Measurements from ENCODE around the gene RGS14. TPM values are rescaled to one million over a fixed set of nuclear protein-coding genes. Genes with fewer than 3 reads are reported as not detected.
"Not testable (repeated sequence)": the region's sequence is repeated elsewhere in the genome, so short reads cannot be mapped to it uniquely, and the experiment has no call there.

The RGS14 gene
- total RNA-seq, 3 donors from 2014 or later: 43.7 to 62.3 (median 46.2) TPM

DNA sequence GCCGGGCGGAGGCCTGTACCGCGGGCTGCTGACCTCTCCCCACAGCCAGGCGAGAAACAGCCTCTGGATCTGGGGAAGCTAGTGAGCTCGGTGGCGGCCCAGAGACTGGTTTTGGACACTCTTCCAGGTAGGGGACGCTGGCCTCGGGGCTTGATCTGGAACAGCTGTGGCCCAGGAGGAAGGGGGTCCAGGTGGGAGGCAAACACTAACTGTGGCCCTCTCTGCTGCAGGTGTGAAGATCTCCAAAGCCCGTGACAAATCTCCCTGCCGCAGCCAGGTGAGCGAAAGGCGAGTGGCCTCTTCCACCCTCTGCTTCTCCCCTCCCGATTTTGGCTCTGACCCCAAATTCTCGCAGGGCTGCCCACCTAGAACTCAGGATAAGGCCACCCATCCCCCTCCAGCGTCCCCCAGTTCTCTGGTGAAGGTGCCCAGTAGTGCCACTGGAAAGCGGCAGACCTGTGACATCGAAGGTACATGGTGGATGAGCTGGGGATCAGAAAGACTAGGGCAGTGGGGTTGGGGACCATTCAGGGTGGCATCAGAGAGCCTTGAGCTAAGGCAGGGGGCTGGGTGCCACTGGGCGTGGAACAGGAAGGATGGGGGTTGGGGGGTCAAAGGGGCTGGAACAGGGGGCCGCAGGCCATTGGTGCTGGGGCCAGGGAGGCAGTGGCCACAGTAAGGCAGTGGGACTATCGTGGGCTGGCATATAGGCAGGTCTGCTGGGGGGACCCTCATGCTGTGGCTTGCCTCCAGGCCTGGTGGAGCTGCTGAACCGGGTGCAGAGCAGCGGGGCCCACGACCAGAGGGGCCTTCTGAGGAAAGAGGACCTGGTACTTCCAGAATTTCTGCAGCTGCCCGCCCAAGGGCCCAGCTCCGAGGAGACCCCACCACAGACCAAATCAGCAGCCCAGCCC is 13.7 kb downstream of the RGS14 start:
- Mint-ChIP-seq H3K4me1 (ENCODE audit: low read depth) (peaks cover 66% of the 10 kb centered on the region), H3K27me3 (ENCODE audit: low read depth) (no peaks in the 10 kb centered on the region), H3K4me3 (peak overlapping the region; percentile 24), H3K36me3 (ENCODE audit: insufficient read depth) (peaks cover 12% of the 10 kb centered on the region), H3K9me3 (no peaks in the 10 kb centered on the region)
- DNase-seq: no peak
- ATAC-seq: no peak

GRCh38 chr5:177372034-177372896 is 14.5 kb downstream of the RGS14 start:
- Mint-ChIP-seq H3K9me3 (no peaks in the 10 kb centered on the region), H3K4me3 (peak overlapping the region; percentile 35), H3K27me3 (ENCODE audit: low read depth) (no peaks in the 10 kb centered on the region), H3K36me3 (ENCODE audit: insufficient read depth) (peaks cover 12% of the 10 kb centered on the region), H3K4me1 (ENCODE audit: low read depth) (peaks cover 65% of the 10 kb centered on the region)
- peak; percentile 35 for DNase-seq
- ATAC-seq: peak; percentile 32 to 58

- ATAC-seq (peak in 1 of 2 donors; percentile 68), DNase-seq (no peak)
- Mint-ChIP-seq H3K27me3 (ENCODE audit: low read depth) (no peaks in the 10 kb centered on the region), H3K36me3 (ENCODE audit: insufficient read depth) (peaks cover 12% of the 10 kb centered on the region), H3K4me1 (ENCODE audit: low read depth) (peaks cover 67% of the 10 kb centered on the region), H3K4me3 (peak overlapping the region; percentile 35), H3K9me3 (no peaks in the 10 kb centered on the region)
Measured at GRCh38 chr5:177372910-177373309, 15.2 kb downstream of the RGS14 start.

- Mint-ChIP-seq H3K9me3 (no peaks in the 10 kb centered on the region), H3K4me1 (ENCODE audit: low read depth) (peaks cover 61% of the 10 kb centered on the region)
Measured at GRCh38 chr5:177373806-177374205, 16.1 kb downstream of the RGS14 start.

GRCh38 chr5:177374211-177374610 is 16.5 kb downstream of the RGS14 start:
- DNase-seq (no peak), ATAC-seq (no peak)
- Mint-ChIP-seq H3K36me3 (ENCODE audit: insufficient read depth) (peaks cover 3% of the 10 kb centered on the region), H3K4me1 (ENCODE audit: low read depth) (peaks cover 61% of the 10 kb centered on the region), H3K4me3 (no peak overlapping the region), H3K9me3 (no peaks in the 10 kb centered on the region), H3K27me3 (ENCODE audit: low read depth) (no peaks in the 10 kb centered on the region)

More at GRCh38 chr5:177373806-177374205, 16.1 kb downstream of the RGS14 start:
- Mint-ChIP-seq H3K27me3 (ENCODE audit: low read depth) (no peaks in the 10 kb centered on the region), H3K36me3 (ENCODE audit: insufficient read depth) (peaks cover 7% of the 10 kb centered on the region), H3K4me3 (no peak overlapping the region)
- ATAC-seq: no peak
- no peak for DNase-seq

DNA sequence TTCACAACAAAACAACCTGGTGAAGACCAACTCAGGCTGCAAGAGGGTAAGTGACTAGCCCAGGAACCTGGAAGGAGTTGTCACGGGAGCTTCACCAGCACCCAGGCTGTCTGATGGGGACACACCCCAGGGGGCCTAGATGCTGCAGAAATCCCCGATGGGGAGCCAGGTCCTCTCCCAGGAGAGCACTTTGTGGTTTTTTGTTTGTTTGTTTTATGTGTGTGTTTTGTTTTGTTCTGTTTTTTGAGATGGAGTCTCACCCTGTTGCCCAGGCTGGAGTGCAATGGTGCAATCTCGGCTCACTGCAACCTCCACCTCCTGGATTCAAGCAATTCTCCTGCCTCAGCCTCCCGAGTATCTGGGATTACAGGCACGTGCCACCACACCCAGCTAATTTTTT is 17.8 kb downstream of the RGS14 start:
- not testable (repeated sequence) for DNase-seq; H3K9me3 Mint-ChIP-seq; ATAC-seq; H3K27me3 Mint-ChIP-seq (ENCODE audit: low read depth); H3K36me3 Mint-ChIP-seq (ENCODE audit: insufficient read depth); H3K4me3 Mint-ChIP-seq
- peaks cover 60% of the 10 kb centered on the region for H3K4me1 Mint-ChIP-seq (ENCODE audit: low read depth)

DNA sequence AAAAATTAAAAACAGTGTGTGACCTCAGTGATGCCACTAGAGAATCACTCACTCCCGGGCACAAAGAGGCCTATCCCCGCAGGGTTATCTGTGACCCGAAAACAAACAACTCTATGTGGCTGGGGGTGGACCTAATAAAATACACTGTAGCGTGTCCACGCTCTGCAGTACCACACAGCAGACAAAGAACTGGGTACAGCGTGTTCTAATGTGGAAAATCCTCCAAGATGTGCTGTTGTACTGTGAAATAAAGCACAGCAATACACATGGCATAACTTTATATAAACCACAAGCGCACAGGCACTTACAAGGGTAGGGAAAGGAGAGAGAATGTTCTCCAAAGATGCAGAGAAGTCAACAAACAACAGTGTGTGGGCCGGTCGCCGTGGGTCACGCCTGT is 18.4 kb downstream of the RGS14 start:
- no peaks in the 10 kb centered on the region for H3K27me3 Mint-ChIP-seq (ENCODE audit: low read depth)
- H3K4me1 Mint-ChIP-seq (ENCODE audit: low read depth): peaks cover 61% of the 10 kb centered on the region
- no peaks in the 10 kb centered on the region for H3K9me3 Mint-ChIP-seq
- H3K4me3 Mint-ChIP-seq: no peak overlapping the region
- DNase-seq (no peak), ATAC-seq (no peak)
- peaks cover 1% of the 10 kb centered on the region for H3K36me3 Mint-ChIP-seq (ENCODE audit: insufficient read depth)

GRCh38 chr5:177377851-177378776 is 20.4 kb downstream of the RGS14 start:
- no peak for ATAC-seq
- H3K4me1 Mint-ChIP-seq (ENCODE audit: low read depth): peaks cover 53% of the 10 kb centered on the region
- no peaks in the 10 kb centered on the region for H3K36me3 Mint-ChIP-seq (ENCODE audit: insufficient read depth)

DNA sequence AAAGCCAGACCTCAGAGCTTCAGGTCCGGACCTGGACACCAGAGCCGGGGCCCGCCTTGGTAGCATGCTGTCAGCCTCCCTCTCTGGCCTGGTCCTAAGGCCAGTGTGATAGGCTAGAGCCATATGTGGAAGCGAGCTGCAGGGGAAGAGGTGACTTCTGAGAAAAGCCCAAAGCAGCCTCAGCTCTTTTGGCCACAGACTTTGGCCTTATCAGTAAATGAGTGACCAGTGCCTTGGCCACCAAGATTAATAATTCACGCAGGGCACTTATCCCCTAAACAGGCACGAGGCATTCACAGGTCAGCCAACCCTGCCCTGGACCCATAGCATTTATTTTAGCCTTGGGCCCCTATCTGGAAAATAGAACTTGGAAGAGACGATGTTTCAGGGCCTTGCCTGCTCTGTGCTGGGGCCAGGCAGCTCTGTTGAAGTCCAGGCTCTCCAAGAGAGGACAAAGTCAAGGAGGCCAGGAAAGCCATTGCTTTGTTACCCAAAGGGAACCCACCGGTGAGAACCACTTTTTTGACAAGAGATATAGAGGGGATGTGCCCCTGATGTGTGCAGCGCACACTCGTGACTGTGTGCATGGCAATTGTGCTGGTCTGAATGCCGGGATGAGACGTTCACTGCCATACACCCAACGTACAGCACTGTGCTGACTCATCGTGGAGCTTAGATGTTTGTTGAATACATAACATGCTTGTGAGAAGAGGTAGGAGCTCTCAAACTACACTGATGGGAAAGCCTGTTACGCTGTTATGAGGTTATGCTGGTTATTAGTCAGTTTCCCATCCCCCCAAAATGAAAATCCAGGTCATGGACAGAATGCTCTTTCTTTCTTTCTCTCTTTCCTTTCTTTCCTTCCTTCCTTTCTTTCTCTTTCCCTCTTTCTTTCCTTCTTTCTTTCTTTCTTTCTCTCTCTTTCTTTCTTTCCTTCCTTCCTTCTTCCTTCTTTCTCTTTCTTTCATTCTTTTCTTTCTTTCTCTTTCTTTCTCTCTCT is 21.5 kb downstream of the RGS14 start:
- no peaks in the 10 kb centered on the region for H3K36me3 Mint-ChIP-seq (ENCODE audit: insufficient read depth)
- peak; percentile 94 to 98 for ATAC-seq
- peaks cover 46% of the 10 kb centered on the region for H3K4me1 Mint-ChIP-seq (ENCODE audit: low read depth)
- no peak for DNase-seq
- no peak overlapping the region for H3K4me3 Mint-ChIP-seq
- no peaks in the 10 kb centered on the region for H3K9me3 Mint-ChIP-seq
- no peaks in the 10 kb centered on the region for H3K27me3 Mint-ChIP-seq (ENCODE audit: low read depth)

More at GRCh38 chr5:177377851-177378776, 20.4 kb downstream of the RGS14 start:
- Mint-ChIP-seq H3K9me3 (no peaks in the 10 kb centered on the region), H3K4me3 (no peak overlapping the region), H3K27me3 (ENCODE audit: low read depth) (no peaks in the 10 kb centered on the region)
- no peak for DNase-seq

- Mint-ChIP-seq H3K9me3 (no peaks in the 10 kb centered on the region), H3K4me3 (no peak overlapping the region), H3K36me3 (ENCODE audit: insufficient read depth) (no peaks in the 10 kb centered on the region), H3K4me1 (ENCODE audit: low read depth) (peaks cover 38% of the 10 kb centered on the region), H3K27me3 (ENCODE audit: low read depth) (no peaks in the 10 kb centered on the region)
- no peak for ATAC-seq
- no peak for DNase-seq
Measured at GRCh38 chr5:177380805-177381126, 23.0 kb downstream of the RGS14 start.

DNA sequence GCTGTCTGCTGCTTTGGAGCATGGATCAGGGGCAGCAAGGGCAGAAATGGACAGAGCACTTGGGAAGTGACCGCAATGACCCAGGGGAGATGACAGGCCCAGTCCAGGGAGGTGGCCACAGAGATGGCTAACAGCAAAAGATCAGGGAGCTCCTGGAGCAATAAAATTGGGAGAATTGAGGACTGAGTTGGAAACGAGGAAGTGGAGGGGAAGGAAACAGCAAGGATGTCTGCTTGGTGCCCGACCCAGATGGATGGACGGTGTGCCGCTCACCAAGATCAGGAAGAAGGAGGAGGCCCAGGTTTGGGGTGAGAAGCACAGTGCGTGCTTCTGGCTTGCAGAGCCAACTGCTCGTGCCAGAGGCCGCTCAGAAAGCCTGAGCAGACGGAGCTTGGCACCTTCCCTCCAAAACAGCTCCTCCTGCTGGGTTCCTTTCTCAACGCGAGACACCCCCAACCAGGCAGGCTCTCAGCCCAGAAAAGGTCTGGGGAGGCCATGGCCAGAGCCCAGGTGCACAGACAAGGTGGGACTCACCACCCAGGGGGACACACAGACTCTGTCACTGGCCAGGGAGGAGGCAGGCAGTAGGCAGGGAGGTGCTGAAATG is 24.8 kb downstream of the RGS14 start:
- peak in 1 of 2 donors; percentile 28 for ATAC-seq
- no peaks in the 10 kb centered on the region for H3K36me3 Mint-ChIP-seq (ENCODE audit: insufficient read depth)
- H3K4me3 Mint-ChIP-seq: no peak overlapping the region

GRCh38 chr5:177383181-177383580 is 25.5 kb downstream of the RGS14 start:
- no peak for DNase-seq
- no peak overlapping the region for H3K4me3 Mint-ChIP-seq
- H3K36me3 Mint-ChIP-seq (ENCODE audit: insufficient read depth): no peaks in the 10 kb centered on the region
- no peak for ATAC-seq
- H3K9me3 Mint-ChIP-seq: no peaks in the 10 kb centered on the region
- H3K4me1 Mint-ChIP-seq (ENCODE audit: low read depth): peaks cover 38% of the 10 kb centered on the region
- H3K27me3 Mint-ChIP-seq (ENCODE audit: low read depth): no peaks in the 10 kb centered on the region

More for the DNA sequence above, 24.8 kb downstream of the RGS14 start:
- peaks cover 37% of the 10 kb centered on the region for H3K4me1 Mint-ChIP-seq (ENCODE audit: low read depth)
- no peaks in the 10 kb centered on the region for H3K27me3 Mint-ChIP-seq (ENCODE audit: low read depth)
- no peaks in the 10 kb centered on the region for H3K9me3 Mint-ChIP-seq
- no peak for DNase-seq
